HUES48 (cell line): ENCODE data around the gene LRRC2.

Source experiments
- H3K27ac ChIP-seq: one replicate; pipeline ENCODE4 v1.7.0; 2013; ENCODE audit warnings: low read depth, low read length, inconsistent platforms
- H3K27me3 ChIP-seq: 2 replicates; pipeline ENCODE4 v1.6.1; 2013; ENCODE audit warnings: mild to moderate bottlenecking, low read length; ENCODE audit not compliant: control insufficient read depth, insufficient read depth
- H3K36me3 ChIP-seq: 2 replicates; pipeline ENCODE4 v1.6.1; 2013; ENCODE audit warnings: low read length; ENCODE audit not compliant: control insufficient read depth, insufficient read depth
- H3K4me1 ChIP-seq: 2 replicates; pipeline ENCODE4 v1.6.1; 2013; ENCODE audit warnings: mild to moderate bottlenecking, low read length; ENCODE audit not compliant: control insufficient read depth, insufficient read depth
- H3K4me3 ChIP-seq: 2 replicates; pipeline ENCODE4 v1.5.1; 2013; ENCODE audit warnings: mild to moderate bottlenecking, low read depth, low read length
- H3K9ac ChIP-seq: 2 replicates; pipeline ENCODE4 v1.6.1; 2013; ENCODE audit warnings: mild to moderate bottlenecking, low read depth, low read length, moderate library complexity
- H3K9me3 ChIP-seq: 2 replicates; pipeline ENCODE4 v1.6.1; 2013; ENCODE audit warnings: low read length; ENCODE audit not compliant: control insufficient read depth, insufficient read depth

LRRC2 gene

GRCh38 chr3:46509661-46510187 is 56.4 kb downstream of the LRRC2 start:
- Histone ChIP-seq H3K9me3 (no peaks in the 10 kb centered on the region), H3K4me3 (no peak overlapping the region), H3K9ac (no peak overlapping the region), H3K4me1 (peaks cover 13% of the 10 kb centered on the region), H3K27me3 (no peaks in the 10 kb centered on the region), H3K36me3 (no peaks in the 10 kb centered on the region), H3K27ac (no peak overlapping the region)

- H3K27me3 ChIP-seq, result no peaks in the 10 kb centered on the region
- peaks cover 13% of the 10 kb centered on the region for H3K4me1 ChIP-seq
- H3K4me3 ChIP-seq, result no peak overlapping the region
- H3K9ac ChIP-seq, result no peak overlapping the region
- H3K36me3 ChIP-seq, result no peaks in the 10 kb centered on the region
- H3K9me3 ChIP-seq, result no peaks in the 10 kb centered on the region
- no peak overlapping the region for H3K27ac ChIP-seq
Observed at GRCh38 chr3:46508850-46509591, 57.1 kb downstream of the LRRC2 start.

GRCh38 chr3:46506526-46506925 is 59.6 kb downstream of the LRRC2 start:
- no peak overlapping the region for H3K27ac ChIP-seq
- H3K9ac ChIP-seq, result no peak overlapping the region
- H3K9me3 ChIP-seq, result no peaks in the 10 kb centered on the region

GRCh38 chr3:46505953-46506352 is 60.1 kb downstream of the LRRC2 start:
- Histone ChIP-seq H3K4me3 (no peak overlapping the region), H3K9me3 (no peaks in the 10 kb centered on the region), H3K27me3 (no peaks in the 10 kb centered on the region), H3K36me3 (no peaks in the 10 kb centered on the region), H3K4me1 (peaks cover 13% of the 10 kb centered on the region), H3K27ac (no peak overlapping the region), H3K9ac (no peak overlapping the region)

More at GRCh38 chr3:46506526-46506925, 59.6 kb downstream of the LRRC2 start:
- Histone ChIP-seq H3K36me3 (no peaks in the 10 kb centered on the region), H3K4me1 (peaks cover 13% of the 10 kb centered on the region), H3K4me3 (no peak overlapping the region), H3K27me3 (no peaks in the 10 kb centered on the region)

GRCh38 chr3:46504789-46505188 is 61.3 kb downstream of the LRRC2 start:
- no peaks in the 10 kb centered on the region for H3K27me3 ChIP-seq
- H3K4me3 ChIP-seq, result no peak overlapping the region
- H3K27ac ChIP-seq, result no peak overlapping the region

GRCh38 chr3:46503200-46503874 is 62.8 kb downstream of the LRRC2 start:
- H3K9ac ChIP-seq, result no peak overlapping the region
- H3K4me1 ChIP-seq, result peaks cover 13% of the 10 kb centered on the region
- no peak overlapping the region for H3K27ac ChIP-seq

More at GRCh38 chr3:46504789-46505188, 61.3 kb downstream of the LRRC2 start:
- no peak overlapping the region for H3K9ac ChIP-seq
- no peaks in the 10 kb centered on the region for H3K36me3 ChIP-seq
- no peaks in the 10 kb centered on the region for H3K9me3 ChIP-seq
- H3K4me1 ChIP-seq, result peaks cover 13% of the 10 kb centered on the region

DNA sequence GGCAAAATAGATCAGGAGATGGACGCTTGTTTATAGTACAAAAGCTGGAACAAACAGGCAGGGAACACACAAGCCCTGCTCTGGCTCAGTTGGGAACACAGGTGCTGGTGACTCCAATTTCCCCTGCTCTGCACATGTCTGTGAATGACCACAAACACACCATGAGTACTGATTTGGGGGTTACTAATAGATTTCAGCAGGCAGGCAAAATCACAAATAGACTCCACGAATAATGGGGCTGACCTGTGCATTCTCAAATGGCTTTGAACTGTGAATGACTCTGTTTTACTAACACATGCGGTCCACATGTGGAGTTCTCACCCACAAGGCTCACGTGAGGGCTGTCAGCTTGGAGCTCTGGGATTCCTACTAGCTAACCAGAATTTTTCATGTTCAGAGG is 64.4 kb downstream of the LRRC2 start:
- H3K36me3 ChIP-seq, result no peaks in the 10 kb centered on the region
- peaks cover 18% of the 10 kb centered on the region for H3K4me1 ChIP-seq
- H3K27me3 ChIP-seq, result no peaks in the 10 kb centered on the region
- no peak overlapping the region for H3K9ac ChIP-seq
- no peak overlapping the region for H3K4me3 ChIP-seq
- no peak overlapping the region for H3K27ac ChIP-seq
- H3K9me3 ChIP-seq, result no peaks in the 10 kb centered on the region

More at GRCh38 chr3:46503200-46503874, 62.8 kb downstream of the LRRC2 start:
- no peaks in the 10 kb centered on the region for H3K27me3 ChIP-seq
- H3K36me3 ChIP-seq, result no peaks in the 10 kb centered on the region
- H3K9me3 ChIP-seq, result no peaks in the 10 kb centered on the region
- H3K4me3 ChIP-seq, result no peak overlapping the region

DNA sequence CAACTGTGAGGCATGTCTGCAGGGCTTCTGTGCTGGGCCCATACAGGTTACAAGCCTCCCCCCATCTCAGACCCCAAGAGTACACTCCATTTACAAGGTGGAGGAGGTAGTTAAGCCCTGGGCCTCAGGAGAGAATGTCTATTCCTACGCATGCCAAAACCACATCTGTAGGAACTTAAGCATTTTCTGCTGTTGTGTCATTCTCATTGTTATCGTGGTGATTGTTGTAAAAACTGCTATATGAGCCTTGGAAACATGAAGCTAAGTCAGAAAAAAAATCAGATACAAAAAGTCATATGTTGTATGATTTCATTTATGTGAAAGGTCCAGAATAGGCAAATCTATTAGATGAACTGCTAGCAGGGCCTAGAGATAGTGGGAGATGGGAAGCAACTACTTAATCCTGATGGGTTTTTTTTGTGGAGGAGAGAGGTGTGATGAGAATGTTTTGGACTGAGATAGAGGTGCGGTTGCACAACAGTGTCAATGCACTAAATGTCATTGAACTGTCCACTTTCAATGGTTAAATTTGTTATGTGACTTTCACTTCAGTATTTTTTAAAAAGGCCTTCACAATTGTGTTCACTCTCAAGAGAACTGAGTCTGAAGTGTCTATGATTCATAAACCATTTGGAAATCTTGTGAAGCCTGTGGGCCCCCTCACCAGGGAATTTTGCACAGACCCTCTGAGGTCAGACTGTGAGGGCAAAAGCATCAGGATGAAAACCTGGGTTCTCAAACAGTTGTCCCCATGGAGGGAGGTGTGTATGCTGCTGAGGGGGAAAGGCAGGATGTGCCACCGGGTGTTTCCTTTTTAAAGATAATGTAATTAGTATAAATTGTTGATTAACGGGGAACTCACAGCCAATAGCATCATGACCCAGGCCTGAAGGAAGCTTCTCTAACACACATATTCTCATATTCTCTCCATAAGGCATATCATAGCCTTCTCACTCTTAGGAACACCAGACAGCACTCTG is 65.2 kb downstream of the LRRC2 start:
- no peak overlapping the region for H3K9ac ChIP-seq
- H3K27me3 ChIP-seq, result no peaks in the 10 kb centered on the region
- H3K27ac ChIP-seq, result no peak overlapping the region
- H3K4me3 ChIP-seq, result no peak overlapping the region
- no peaks in the 10 kb centered on the region for H3K36me3 ChIP-seq
- peaks cover 17% of the 10 kb centered on the region for H3K4me1 ChIP-seq
- no peaks in the 10 kb centered on the region for H3K9me3 ChIP-seq

DNA sequence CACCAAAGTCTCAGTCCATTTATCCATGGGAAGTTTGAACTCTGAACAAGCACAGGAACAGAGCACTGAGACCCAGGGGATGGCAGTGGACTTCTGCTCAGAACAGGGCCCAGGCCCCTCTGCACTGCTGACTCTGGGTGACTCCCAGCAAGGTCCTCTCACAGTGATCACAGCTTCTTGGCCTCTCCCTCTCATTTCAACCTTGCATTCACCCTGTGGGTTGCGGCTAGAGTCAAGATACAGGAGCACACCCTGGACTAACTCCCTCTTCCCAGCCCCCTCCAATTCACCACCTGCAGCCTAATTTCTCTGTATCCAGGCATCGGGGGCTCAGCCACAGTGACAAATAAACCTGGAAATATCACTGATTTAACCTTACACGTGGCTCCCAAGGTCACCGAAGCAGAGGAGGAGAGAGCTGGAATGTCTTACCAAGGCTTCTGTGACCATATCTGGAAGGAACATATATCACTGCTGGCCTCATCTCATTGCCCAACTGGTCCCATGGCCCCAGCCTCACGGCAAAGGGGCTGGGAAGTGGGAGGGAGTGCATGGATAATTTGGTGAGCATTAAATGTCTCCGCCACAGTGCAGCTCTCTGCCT is 67.1 kb downstream of the LRRC2 start:
- H3K9ac ChIP-seq, result no peak overlapping the region
- H3K27ac ChIP-seq, result no peak overlapping the region
- H3K4me1 ChIP-seq, result peaks cover 14% of the 10 kb centered on the region
- H3K36me3 ChIP-seq, result no peaks in the 10 kb centered on the region
- no peak overlapping the region for H3K4me3 ChIP-seq
- no peaks in the 10 kb centered on the region for H3K27me3 ChIP-seq
- no peaks in the 10 kb centered on the region for H3K9me3 ChIP-seq

DNA sequence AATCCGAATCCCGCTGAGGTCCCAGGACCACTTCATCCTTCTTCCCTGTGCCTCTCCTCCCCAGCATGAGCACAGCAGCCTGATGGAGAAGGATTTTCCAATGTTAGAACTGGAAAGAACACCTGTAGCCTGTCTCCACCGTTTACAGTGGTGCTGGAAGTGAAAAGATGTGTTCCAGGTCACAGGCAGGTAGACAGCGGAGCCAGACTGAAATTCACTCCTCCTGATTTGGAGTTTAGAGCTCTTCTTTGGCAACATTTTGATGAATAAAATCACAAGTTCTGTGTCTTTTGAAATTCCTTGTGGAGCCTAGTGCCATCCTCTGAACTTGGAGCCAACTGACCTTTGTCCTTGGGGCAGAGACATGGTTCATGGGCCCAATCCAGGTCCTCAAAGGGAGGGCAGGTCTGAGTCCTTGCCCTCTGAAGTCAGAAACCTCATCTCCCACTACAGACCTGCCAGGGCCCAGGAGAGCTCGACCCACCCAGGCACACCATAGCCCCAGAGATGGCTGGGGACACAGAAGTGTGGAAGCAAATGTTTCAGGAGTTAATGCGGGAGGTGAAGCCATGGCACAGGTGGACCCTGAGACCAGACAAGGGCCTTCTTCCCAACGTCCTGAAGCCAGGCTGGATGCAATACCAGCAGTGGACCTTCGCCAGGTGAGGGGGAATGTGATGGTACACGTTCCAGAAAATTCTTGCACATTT is 68.4 kb downstream of the LRRC2 start, which contains the start of gene RTP3:
Gene RTP3, plus strand, starts transcription at position 421 of the 710 bp plus-strand sequence. Its CDS starts 87 bp downstream, at position 508.
- no peaks in the 10 kb centered on the region for H3K36me3 ChIP-seq
- H3K4me3 ChIP-seq, result no peak within 1 kb of the TSS
- H3K27ac ChIP-seq, result no peak within 1 kb of the TSS
- H3K9me3 ChIP-seq, result peaks cover 6% of the 10 kb centered on the region
- H3K4me1 ChIP-seq, result peaks cover 14% of the 10 kb centered on the region
- no peak within 1 kb of the TSS for H3K9ac ChIP-seq
- H3K27me3 ChIP-seq, result no peaks in the 10 kb centered on the region
